Nephron (organoid): Measurements from ENCODE around the gene SNCAIP.

Experiments used
- H3K27ac Mint-ChIP-seq, 3 experiments: 2 replicates each; pipeline ENCODE4 v1.8.0; 2020; ENCODE audit warnings: mixed read lengths in 3 of 3, mild to moderate bottlenecking in 2 of 3, moderate library complexity in 1 of 3
- H3K27me3 Mint-ChIP-seq: 2 replicates; pipeline ENCODE4 v1.8.0; 2021; ENCODE audit warnings: low read depth, mild to moderate bottlenecking, moderate library complexity, mixed read lengths
- H3K36me3 Mint-ChIP-seq: 2 replicates; pipeline ENCODE4 v1.8.0; 2020; ENCODE audit warnings: low read depth, mixed read lengths
- H3K4me1 Mint-ChIP-seq: 2 replicates; pipeline ENCODE4 v1.8.0; 2020; ENCODE audit warnings: mixed read lengths
- H3K4me3 Mint-ChIP-seq, 3 experiments: 2 replicates each; pipeline ENCODE4 v1.8.0; 2020; ENCODE audit warnings: mild to moderate bottlenecking in 3 of 3, mixed read lengths in 3 of 3, moderate library complexity in 2 of 3
- H3K9me3 Mint-ChIP-seq: 2 replicates; pipeline ENCODE4 v1.8.0; 2020; ENCODE audit warnings: mixed read lengths
- TF ChIP-seq, protein P1 (sequence below), 3 experiments: fragments of 200-600 bp; sonication (generic); IDR thresholded peaks; one replicate each; pipeline ENCODE4 v1.5.0; 2021; ENCODE audit warnings: antibody characterized with exemption in 3 of 3; ENCODE audit not compliant: unreplicated experiment in 3 of 3

The SNCAIP gene

DNA sequence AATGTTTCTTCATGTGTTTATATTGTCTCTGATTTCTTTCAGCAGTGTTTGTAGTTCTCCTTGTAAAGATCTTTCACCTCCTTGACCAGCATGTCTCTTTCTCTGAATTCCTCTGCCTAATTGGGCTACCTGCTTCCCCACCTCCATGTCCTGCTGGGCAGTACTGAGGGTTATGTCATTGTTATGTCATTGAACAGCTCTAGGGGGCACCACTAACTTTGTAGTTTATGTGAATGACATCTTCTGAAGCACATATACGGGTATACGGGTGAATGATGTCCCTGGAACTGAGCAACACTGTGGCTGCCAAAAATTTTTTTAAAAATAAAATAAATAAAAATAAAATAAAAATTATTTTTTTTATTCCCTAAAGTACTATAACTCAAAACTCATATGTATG lies 16.9 kb upstream of the SNCAIP start:
- peak overlapping the region in 2 of 3 experiments; percentile 12 to 38 for H3K4me3 Mint-ChIP-seq
- H3K4me1 Mint-ChIP-seq, result peaks cover 71% of the 10 kb centered on the region
- H3K27ac Mint-ChIP-seq, result peak overlapping the region; percentile 61 to 99 (median 93)
- H3K36me3 Mint-ChIP-seq, result peaks cover 8% of the 10 kb centered on the region
- H3K9me3 Mint-ChIP-seq, result peaks cover 8% of the 10 kb centered on the region
- no peaks in the 10 kb centered on the region for H3K27me3 Mint-ChIP-seq
- TF ChIP-seq, protein P1, sequence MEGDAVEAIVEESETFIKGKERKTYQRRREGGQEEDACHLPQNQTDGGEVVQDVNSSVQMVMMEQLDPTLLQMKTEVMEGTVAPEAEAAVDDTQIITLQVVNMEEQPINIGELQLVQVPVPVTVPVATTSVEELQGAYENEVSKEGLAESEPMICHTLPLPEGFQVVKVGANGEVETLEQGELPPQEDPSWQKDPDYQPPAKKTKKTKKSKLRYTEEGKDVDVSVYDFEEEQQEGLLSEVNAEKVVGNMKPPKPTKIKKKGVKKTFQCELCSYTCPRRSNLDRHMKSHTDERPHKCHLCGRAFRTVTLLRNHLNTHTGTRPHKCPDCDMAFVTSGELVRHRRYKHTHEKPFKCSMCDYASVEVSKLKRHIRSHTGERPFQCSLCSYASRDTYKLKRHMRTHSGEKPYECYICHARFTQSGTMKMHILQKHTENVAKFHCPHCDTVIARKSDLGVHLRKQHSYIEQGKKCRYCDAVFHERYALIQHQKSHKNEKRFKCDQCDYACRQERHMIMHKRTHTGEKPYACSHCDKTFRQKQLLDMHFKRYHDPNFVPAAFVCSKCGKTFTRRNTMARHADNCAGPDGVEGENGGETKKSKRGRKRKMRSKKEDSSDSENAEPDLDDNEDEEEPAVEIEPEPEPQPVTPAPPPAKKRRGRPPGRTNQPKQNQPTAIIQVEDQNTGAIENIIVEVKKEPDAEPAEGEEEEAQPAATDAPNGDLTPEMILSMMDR (IDR thresholded peaks at IDR 0.05; ENCODE audit: unreplicated experiment in 3 of 3), result peak in 2 of 3 experiments; percentile 20 to 38

- Mint-ChIP-seq H3K27me3 (no peaks in the 10 kb centered on the region), H3K9me3 (peaks cover 8% of the 10 kb centered on the region), H3K4me1 (peaks cover 70% of the 10 kb centered on the region)
Observed at GRCh38 chr5:122296871-122297270, 15.2 kb upstream of the SNCAIP start.

GRCh38 chr5:122297587-122298298 lies 14.3 kb upstream of the SNCAIP start:
- Mint-ChIP-seq H3K27me3 (no peaks in the 10 kb centered on the region), H3K27ac (peak overlapping the region in 1 of 3 experiments; percentile 58), H3K9me3 (peaks cover 8% of the 10 kb centered on the region), H3K4me1 (peaks cover 67% of the 10 kb centered on the region), H3K36me3 (peaks cover 8% of the 10 kb centered on the region), H3K4me3 (no peak overlapping the region)
- TF ChIP-seq, protein P1 (IDR thresholded peaks at IDR 0.05; ENCODE audit: unreplicated experiment in 3 of 3), result no peak

More at GRCh38 chr5:122296871-122297270, 15.2 kb upstream of the SNCAIP start:
- H3K36me3 Mint-ChIP-seq, result peaks cover 8% of the 10 kb centered on the region
- peak overlapping the region in 2 of 3 experiments; percentile 15 to 45 for H3K27ac Mint-ChIP-seq
- TF ChIP-seq, protein P1 (IDR thresholded peaks at IDR 0.05; ENCODE audit: unreplicated experiment in 3 of 3), result no peak
- no peak overlapping the region for H3K4me3 Mint-ChIP-seq

- Mint-ChIP-seq H3K4me3 (no peak overlapping the region), H3K9me3 (no peaks in the 10 kb centered on the region), H3K27ac (peak overlapping the region; percentile 84 to 96 (median 89)), H3K36me3 (no peaks in the 10 kb centered on the region), H3K27me3 (no peaks in the 10 kb centered on the region), H3K4me1 (peaks cover 60% of the 10 kb centered on the region)
- TF ChIP-seq, protein P1 (IDR thresholded peaks at IDR 0.05; ENCODE audit: unreplicated experiment in 3 of 3), result no peak
Observed at GRCh38 chr5:122300374-122300773, 11.7 kb upstream of the SNCAIP start.

DNA sequence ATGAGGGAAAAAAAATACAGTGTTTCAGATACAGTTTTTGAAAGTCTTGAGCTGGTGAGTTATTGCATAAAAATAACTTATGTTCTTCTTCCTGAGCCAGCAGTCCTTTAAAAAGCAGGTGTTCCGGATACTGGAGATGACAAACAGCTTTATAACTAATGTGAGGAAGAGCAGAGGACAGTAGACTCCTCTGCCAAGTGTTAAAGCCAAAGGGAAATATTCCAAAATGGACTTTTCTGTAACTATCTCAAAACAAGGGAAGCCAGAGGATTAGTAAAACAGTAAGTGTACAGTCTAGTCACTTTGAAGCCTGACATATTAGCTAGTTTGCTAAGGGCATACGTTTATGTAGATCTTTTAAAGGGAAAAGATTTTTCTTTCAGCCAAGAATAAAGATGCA lies 11.0 kb upstream of the SNCAIP start:
- Mint-ChIP-seq H3K27me3 (no peaks in the 10 kb centered on the region), H3K9me3 (no peaks in the 10 kb centered on the region)

More for the DNA sequence above, 11.0 kb upstream of the SNCAIP start:
- H3K4me3 Mint-ChIP-seq, result no peak overlapping the region
- H3K27ac Mint-ChIP-seq, result peak overlapping the region; percentile 84 to 96 (median 89)
- no peaks in the 10 kb centered on the region for H3K36me3 Mint-ChIP-seq
- TF ChIP-seq, protein P1 (IDR thresholded peaks at IDR 0.05; ENCODE audit: unreplicated experiment in 3 of 3), result no peak
- H3K4me1 Mint-ChIP-seq, result peaks cover 58% of the 10 kb centered on the region
